GM19035 (cell line): ENCODE results near the gene GALR2.
A peak's percentile ranks its signal among the peaks of the same experiment; 100 is the strongest.
"Not testable (repeated sequence)": the region's sequence is repeated elsewhere in the genome, so short reads cannot be mapped to it uniquely, and the experiment has no call there.

Source experiments
- ATAC-seq: cut with Tn5 transposase; IDR thresholded peaks from one replicate; pipeline ENCODE4 v1.9.1; 2021; ENCODE audit not compliant: unreplicated experiment

Gene GALR2

DNA sequence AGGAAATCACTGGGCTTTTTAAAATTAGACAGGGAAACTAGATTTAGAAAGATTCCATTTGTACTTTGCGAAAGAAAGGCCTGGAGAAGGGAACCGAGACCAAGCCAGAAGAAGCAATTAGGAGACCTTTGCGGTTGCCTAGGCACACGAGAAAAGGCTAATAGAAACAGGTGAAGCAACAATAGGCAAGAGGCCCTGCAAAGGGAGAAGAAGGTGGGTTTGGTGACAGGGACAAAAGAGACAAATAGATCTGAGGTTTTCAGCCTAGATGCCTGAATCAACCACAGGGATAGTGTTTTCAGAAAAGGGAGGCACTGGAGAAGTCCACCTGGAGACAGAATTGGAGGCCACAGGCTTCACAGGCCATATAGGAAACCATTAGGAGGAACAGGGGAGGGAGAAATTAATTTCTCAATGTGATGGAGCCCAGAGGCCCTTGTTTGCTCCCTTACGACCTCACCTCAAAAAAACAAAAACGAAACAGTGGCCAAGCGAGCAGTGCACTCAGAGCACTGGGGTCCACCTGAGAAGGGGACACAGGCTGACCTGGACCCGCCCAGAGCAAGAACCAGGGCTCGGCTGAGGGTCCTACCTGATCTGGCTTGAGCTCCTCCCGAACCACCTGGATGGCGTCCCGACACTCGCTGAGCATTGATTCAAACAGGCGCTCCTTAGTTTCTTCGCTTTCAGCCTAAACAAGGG, 24.6 kb upstream of the GALR2 start:
- no peak for ATAC-seq

- no peak for ATAC-seq
These were observed 23.8 kb upstream of the GALR2 start for GRCh38 chr17:76050538-76051467.

- no peak for ATAC-seq
These were observed 23.0 kb upstream of the GALR2 start for GRCh38 chr17:76051561-76051960.

DNA sequence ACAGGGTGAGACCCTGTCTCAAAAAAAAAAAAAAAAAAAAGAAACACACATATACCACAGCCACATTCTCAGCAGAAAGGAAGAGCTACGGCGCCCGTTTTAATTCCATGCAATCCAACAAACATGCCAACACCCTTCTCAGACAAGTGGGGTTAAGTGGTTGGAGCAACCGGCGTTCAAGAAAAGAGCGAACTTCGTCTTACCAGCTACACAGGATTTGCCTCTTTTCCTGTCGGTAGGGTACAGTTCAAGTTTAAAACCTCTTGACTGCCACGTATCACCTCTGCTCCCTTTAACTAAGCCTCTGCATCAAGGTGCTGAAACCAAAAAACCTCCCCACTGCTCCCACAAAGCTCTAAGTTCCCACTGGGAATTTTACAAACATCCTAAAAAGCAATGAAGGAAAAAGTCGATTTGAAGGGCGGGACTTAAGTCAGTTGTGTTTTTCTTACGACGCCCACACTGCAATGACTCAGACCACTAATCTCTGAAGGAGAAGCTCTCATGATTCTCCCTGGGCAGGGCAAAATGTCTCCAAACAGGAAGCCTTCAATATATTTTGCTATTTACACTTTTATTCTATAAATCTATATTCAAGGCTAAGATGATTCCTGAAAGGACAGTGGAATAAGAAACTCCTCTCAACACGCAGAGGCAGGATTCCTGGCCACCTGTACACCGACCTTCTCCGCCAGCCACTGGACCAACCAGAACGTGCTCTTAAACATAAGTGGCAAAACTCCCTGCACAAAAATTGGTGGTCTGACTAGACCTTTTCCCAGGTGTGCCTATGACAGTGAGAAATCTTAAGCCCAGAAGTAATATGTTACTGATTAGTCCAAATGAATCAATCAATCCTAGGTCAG, 21.1 kb upstream of the GALR2 start:
- no peak for ATAC-seq

- no peak for ATAC-seq
These were observed 20.5 kb upstream of the GALR2 start for GRCh38 chr17:76054112-76054476.

DNA sequence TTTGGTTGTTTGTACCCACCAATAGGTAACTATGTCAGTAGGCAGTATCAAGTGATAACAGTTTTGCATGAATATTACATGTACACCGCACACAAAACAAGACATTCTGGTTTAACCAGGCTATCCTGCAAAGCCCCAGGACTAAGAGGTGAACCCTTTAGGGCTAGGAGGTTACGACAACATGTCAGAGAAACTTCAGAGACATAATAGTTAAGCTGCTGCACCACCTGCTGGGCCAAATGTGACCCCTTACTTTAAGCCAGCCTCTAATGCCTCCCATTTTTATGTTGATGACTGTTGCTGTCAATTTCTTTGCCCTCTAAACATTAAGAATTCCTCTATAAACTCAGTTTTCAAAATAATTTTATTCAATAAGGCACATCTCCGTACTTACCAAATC, 17.7 kb upstream of the GALR2 start:
- no peak for ATAC-seq

DNA sequence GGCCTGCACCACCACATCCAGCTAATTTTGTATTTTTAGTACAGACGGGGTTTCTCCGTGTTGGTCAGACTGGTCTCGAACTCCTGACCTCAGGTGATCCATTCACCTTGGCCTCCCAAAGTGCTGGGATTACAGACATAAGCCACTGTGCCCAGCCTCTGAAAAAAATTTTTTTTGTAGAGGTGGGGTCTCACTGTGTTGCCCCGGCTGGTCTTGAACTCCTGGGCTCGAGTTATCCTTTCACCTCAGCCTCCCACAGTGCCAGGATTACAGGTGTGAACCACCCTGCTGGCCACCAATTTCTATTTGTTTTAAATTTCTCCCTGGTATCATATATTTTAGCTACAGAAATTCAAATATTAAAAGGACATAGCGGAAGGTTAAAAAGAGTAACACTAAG, 16.3 kb upstream of the GALR2 start:
- not testable (repeated sequence) for ATAC-seq

DNA sequence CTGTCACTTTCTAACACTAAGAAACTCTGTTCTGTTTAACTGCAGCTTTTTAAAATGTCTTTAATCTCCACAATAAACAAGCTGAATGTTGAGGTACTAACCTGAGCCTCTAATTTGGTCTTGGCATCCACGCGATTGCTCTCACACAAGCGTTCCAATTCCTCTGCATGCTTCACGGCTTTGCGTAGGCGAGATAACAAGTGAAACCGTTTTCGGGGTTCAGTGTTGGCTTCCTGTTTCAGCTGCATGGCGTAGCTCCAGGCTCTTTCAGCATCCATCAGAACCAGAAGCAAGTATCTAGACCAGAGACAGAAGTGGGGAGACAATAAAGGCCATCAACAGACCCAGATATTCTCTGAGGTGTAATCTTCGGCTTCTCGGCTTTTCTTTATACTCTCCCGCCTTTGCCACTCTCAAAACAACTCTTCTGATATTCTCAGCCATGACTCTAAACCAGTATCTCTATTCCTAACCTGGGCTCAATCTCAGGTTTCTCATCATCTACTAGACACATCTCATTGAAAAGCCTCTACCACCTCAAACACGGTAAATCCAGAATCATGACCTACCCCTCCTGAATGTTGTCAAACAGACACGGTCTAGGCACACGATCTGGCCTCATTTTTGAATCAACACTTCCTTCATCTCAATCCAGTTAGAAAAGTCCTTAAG, 10.6 kb upstream of the GALR2 start:
- no peak for ATAC-seq

DNA sequence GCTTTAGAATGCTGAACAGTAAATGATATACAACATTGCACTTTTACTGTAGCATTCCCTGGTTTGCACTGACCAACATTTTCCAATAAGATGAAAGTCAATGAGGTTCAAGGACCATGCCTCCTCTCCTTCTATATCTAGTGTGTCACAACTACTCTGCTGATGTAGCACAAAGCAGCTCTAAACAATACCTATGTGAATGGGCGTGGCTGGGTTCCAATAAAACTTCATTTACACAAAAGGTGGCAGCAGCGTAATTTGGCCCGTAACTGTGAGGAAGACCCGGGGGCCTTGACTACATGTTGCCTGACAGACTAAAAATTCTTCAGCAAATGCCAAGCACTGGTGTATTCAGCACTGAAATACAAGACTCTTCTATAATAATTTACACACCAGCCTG, 8.8 kb upstream of the GALR2 start:
- no peak for ATAC-seq

GRCh38 chr17:76071531-76072147, 2.9 kb upstream of the GALR2 start:
- ATAC-seq: no peak

DNA sequence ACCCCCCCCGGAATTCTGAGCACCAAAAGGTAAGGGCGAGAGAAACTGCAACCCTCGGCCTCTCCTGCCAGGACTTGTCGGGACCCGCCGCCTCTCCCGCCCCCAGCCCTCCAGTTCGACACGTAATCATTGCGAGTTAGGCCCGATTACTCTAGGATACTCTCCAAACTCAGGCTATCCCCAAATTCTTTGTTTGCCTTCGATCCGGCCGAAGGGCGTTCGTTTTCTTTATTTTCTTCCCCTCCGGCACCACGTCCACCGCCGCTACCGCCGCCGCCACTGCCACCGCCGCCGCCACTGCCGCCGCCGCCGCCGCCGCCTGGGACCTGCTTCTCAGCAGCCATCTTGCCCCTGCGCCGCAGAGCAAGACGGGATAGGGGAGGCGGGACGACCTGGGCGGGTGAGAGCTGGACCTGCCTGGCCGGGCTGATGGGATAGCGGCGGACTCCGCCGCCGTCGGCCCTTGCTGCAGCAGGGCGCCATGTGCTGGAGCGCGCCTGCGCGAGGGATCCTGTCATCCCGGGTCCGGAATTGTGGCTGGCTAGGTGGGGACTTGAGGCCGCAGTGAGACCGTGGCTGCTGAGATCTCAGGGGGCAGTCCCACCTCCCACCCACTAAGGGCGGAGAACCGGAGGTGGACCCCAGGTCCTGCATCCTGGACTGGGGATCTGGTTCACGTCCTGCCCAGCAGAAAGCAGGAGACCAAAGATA, 2.3 kb upstream of the GALR2 start, which contains the start of gene SRP68:
TSS of gene SRP68 (minus strand) at position 370 of the 711 bp plus-strand sequence. CDS start at position 344, 26 bp downstream.
- ATAC-seq: peak; percentile 97

- ATAC-seq: no peak
These were observed 974 bp downstream of the GALR2 start for GRCh38 chr17:76075364-76076145.

DNA sequence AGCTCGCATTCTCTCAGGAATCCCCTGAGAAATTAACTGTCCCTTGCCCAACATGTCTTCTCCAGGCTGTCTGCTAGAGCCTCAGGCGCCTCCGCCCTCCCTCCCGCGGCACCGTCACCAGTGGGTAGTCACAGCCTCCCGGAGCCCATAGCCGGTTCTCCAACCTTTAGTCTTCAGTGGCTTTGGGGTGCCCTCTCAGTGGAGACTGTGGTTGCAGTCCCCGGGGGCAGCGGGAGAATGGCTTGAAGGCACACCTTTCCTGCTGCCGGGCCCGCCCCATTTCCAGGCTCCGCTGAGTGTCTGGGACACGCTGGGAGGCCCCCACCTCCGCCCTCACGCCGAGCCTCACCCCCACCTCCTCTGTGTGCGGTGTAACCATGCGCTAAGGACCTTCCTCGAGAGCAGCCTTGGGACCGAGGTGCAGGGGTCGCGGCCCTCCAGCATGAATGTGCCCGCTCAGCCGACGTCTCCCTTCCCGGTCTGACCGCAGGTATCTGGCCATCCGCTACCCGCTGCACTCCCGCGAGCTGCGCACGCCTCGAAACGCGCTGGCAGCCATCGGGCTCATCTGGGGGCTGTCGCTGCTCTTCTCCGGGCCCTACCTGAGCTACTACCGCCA, 1.7 kb downstream of the GALR2 start:
- ATAC-seq: no peak

DNA sequence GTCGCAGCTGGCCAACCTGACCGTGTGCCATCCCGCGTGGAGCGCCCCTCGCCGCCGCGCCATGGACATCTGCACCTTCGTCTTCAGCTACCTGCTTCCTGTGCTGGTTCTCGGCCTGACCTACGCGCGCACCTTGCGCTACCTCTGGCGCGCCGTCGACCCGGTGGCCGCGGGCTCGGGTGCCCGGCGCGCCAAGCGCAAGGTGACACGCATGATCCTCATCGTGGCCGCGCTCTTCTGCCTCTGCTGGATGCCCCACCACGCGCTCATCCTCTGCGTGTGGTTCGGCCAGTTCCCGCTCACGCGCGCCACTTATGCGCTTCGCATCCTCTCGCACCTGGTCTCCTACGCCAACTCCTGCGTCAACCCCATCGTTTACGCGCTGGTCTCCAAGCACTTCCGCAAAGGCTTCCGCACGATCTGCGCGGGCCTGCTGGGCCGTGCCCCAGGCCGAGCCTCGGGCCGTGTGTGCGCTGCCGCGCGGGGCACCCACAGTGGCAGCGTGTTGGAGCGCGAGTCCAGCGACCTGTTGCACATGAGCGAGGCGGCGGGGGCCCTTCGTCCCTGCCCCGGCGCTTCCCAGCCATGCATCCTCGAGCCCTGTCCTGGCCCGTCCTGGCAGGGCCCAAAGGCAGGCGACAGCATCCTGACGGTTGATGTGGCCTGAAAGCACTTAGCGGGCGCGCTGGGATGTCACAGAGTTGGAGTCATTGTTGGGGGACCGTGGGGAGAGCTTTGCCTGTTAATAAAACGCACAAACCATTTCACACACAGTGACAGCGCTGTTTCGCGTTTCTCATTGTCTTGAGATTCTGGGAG, 2.4 kb downstream of the GALR2 start:
- ATAC-seq: no peak

GRCh38 chr17:76077584-76078110, 3.1 kb downstream of the GALR2 start:
- ATAC-seq: no peak

GRCh38 chr17:76078370-76078769, 3.8 kb downstream of the GALR2 start:
- ATAC-seq: not testable (repeated sequence)

- ATAC-seq: no peak
These were observed 4.4 kb downstream of the GALR2 start, which contains the start of gene ZACN for GRCh38 chr17:76078860-76079534. Gene ZACN, plus strand, starts transcription at chr17:76079182. Its CDS starts 83 bp downstream, at chr17:76079265.
